Heart left ventricle (tissue), 13 donors: Measurements from ENCODE around the gene CPA1.

Experiments used
- CTCF ChIP-seq, 12 donors: fragments of 200-600 bp; sonication (generic) in 4 of 12; IDR thresholded peaks; one replicate each; pipeline versions ENCODE4 v1.5.0 to v1.8.0; 2018 to 2022; ENCODE audit warnings: antibody characterized with exemption in 12 of 12, mild to moderate bottlenecking in 5 of 12
- POLR2A ChIP-seq, 2 donors: fragments of 450-650 bp; IDR thresholded peaks; one replicate each; pipeline ENCODE4 v1.6.1; 2017; ENCODE audit warnings: antibody characterized with exemption in 2 of 2, mild to moderate bottlenecking in 2 of 2, moderate library complexity in 2 of 2
- donor health status: ischemic (EF 13 %, LVEDD 7.1; RV severe dilation, severe dysfunction).
- donor health status: DM: no; HTN: yes; CAD: no.
- donor health status: DM: no; HTN: no; CAD: no.
- donor health status: ischemic (EF 25% LVEDD 6.9; RV normal size, moderate dysfunction).
- donor health status: ischemic (EF 25% LVEDD 5.7; RV mildly dilated, moderate dysfunction).
- donor health status: ischemic (EF 35%, LVEDD 5.7; RV mildly dilated, moderate dysfunction).
- donor health status: nonischemic (EF 11% LVEDD 7.7; RV severe dilation, severe dysfunction).
- donor health status: DM: yes; HTN: yes; CAD: no.
- donor health status: PGD.
- donor health status: ischemic (EF 29% LVEDD 5.4; RV normal size, mild dysfunction).
- donor health status: nonischemic (EF 23%, LVEDD 6.1; RV moderate dilation, normal function).

DNA sequence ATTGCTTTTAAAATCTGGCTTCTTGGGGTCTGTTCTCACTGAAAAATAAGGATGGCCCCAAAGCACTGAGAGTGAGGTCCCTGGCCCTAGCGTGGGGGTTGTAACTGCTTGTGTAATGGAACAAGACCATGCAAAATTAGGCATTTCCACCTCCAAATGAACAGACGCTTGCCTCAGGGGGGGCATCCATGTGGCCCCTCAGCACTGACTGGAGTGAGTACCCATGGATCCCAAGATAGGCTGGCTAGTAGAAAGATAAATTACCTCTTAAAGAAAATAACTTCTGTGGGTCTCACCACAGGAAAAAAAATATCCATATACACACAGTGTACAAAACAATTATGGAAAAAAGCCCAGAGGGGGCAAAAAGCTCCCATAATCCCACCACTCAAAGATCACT, 15.2 kb upstream of the CPA1 start:
- TF ChIP-seq CTCF (IDR thresholded peaks at IDR 0.05) (no peak), POLR2A (IDR thresholded peaks at IDR 0.05) (no peak)
